GM12873 (cell line): ENCODE results near the gene TFPI.

Experiments used
- TF ChIP-seq, protein P1 (sequence below): IDR thresholded peaks from 2 replicates; pipeline ENCODE4 v1.5.1; 2012; ENCODE audit warnings: low read depth, mild to moderate bottlenecking, moderate library complexity, low read length, control low read depth; ENCODE audit not compliant: insufficient read depth; ENCODE audit errors: missing control alignments

TFPI gene

DNA sequence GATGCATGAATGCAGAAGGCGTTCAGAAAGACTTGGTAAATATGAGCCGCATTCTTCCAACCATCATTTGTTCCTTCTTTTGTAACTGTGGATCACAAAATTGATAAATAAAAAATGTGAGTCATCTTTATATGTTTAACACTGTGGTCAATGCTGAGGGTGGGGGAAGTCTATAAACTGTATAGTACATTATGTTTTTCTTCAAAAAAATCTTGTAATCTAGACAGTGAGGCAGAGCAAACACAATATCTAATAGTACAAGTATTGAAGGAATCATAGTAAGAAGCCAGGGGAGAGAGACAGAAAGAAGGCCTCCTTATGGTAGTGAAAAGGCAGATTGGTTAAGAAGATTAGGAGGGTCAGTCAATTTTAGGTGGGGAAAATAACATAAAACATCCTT, 75.5 kb downstream of the TFPI start:
- TF ChIP-seq, protein P1, sequence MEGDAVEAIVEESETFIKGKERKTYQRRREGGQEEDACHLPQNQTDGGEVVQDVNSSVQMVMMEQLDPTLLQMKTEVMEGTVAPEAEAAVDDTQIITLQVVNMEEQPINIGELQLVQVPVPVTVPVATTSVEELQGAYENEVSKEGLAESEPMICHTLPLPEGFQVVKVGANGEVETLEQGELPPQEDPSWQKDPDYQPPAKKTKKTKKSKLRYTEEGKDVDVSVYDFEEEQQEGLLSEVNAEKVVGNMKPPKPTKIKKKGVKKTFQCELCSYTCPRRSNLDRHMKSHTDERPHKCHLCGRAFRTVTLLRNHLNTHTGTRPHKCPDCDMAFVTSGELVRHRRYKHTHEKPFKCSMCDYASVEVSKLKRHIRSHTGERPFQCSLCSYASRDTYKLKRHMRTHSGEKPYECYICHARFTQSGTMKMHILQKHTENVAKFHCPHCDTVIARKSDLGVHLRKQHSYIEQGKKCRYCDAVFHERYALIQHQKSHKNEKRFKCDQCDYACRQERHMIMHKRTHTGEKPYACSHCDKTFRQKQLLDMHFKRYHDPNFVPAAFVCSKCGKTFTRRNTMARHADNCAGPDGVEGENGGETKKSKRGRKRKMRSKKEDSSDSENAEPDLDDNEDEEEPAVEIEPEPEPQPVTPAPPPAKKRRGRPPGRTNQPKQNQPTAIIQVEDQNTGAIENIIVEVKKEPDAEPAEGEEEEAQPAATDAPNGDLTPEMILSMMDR: no peak

DNA sequence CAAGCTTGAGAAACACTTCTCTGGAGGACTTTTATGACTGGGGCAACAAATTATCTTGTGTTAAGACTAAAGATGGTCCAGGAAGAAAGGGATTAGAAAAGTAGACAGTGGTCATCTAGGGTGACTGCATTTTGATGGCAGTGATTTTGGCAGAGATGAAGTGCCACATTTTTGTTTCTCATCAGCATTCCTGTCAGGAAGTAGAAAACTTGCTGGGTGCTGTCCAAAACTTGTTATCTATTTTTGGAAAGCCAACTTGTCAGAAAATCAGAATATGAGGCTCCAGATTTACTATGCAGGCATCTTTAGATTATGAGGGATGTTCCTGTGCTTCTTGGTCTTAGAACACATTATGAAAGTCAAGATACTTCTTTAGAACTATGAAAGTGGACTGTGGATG, 77.2 kb downstream of the TFPI start:
- TF ChIP-seq, protein P1: no peak

DNA sequence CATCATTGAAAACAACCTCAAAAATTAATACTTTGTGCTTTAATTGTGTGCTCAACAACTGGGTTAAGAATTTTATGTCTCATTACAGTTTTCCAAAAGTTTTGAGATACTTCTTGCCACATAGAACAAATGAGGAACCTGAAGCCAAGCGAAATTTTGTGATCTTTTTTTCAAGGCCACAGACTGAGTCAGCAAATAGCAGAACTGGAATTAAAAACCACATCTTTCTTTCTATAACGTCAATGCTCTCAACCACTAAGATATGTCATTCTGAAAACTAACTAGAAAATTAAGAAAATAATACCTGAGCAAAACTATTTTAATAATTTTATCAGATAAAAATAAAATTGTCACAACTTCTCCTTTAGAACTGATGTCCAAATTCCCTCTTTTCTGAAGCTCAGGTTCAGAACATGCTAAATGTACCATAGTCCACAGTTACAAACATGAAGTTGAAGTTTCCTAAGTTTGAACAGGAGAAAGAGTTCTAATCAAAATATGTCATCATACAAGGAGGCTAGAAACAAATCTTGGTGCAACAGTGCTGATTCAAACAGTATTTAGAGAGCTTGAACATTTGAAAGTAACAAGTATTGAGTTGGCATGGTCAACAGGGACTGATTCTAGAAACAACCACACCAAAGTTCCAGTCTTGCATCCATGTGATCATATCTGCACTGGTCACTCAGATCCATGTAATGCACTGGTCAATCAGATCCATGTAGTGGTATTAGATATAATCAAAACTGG, 78.6 kb downstream of the TFPI start:
- TF ChIP-seq, protein P1: no peak

DNA sequence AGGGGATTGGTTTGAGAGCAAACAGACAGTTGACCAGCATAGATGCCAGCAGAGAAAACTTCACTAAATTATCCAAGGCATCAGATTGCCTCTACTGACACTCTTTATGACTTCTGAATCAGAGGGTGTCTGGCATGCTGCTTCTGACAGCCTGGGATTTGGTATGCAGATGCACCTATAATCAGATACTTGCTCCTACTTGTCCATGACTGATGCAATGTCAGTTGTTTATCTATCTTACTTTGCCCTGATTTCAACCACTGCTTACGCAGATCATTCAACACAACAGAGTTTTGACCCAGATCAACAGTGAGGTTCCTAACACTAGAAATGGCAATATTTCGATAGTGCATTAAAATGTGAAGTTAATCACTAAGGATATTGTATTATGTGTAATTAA, 83.5 kb downstream of the TFPI start:
- TF ChIP-seq, protein P1: no peak

DNA sequence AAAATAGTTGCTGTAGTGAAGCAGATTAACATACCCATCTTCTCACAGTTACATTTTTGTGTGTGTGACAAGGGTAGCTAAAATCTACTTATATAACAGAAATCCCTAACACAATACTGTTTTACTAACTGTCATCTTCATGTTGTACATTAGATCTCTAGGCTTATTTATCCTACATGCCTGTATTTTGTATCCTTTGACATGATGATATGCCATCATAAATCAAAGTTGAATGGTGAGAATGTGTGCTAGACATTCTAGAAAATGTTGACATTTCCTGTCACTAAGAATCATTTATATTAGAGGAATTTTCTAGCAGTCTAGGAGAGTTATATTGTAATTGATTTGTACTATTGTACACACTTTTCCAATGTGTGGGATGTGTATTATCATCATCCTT, 84.7 kb downstream of the TFPI start:
- TF ChIP-seq, protein P1: no peak

DNA sequence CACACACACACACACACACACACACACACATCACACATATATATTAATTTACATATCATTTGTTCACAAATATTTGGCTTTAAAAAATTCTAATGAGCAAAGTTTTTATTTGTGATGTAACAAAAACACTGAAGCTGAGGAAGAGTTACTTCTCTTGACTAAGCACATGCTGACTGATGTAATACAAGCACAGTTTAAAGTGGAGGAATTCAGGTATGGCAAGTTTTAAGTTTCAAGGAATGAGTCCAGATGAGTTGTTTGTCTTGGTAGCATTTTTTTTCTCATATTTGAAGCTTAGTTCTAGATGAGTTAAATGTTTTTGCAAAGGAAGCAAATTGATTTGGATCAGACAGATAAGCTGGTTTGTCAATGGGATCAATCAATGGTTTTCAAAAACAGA, 86.0 kb downstream of the TFPI start:
- TF ChIP-seq, protein P1: no peak

DNA sequence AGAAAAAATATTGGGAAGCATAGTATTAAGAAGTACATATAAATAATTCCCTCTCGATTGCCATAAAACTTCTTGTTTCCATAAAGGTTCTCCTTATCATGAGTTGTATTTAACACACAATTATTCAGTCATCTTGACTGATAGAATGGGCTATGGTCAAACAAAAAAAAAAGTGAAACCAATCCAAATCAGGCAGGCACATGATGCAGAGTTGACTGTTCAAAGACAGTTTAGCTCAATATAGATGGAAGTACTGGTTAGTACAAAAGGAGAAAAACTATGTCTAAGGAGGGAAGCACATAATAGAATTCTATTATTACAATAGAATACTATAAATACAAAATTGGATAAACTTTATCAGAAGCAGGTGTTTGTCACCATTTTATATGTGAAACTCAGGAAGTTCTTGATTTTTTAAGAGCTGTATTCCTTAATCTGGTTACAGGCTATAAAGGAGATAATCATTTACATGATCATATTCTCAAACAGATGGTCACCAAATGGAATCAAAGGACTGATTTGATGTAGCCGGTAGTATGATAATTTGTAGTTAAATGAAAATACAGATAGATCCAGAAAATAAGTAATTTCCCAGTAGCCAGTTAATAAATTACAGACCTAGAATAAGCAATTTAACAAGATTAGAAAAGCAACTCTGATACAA, 88.0 kb downstream of the TFPI start:
- TF ChIP-seq, protein P1: no peak
